ENCODE results near the gene ENDOU. TPM values are rescaled to one million over a fixed set of nuclear protein-coding genes. Genes with fewer than 3 reads are reported as not detected.
"Not testable (repeated sequence)": the region's sequence is repeated elsewhere in the genome, so short reads cannot be mapped to it uniquely, and the experiment has no call there.

The ENDOU gene
- total RNA-seq, 1 donor from 2014 or later = not detected

- H3K4me1 Mint-ChIP-seq (ENCODE audit: low read depth) = peaks cover 55% of the 10 kb centered on the region
- no peaks in the 10 kb centered on the region for H3K9me3 Mint-ChIP-seq
- H3K27me3 Mint-ChIP-seq (ENCODE audit: low read depth) = no peaks in the 10 kb centered on the region
- H3K27ac Mint-ChIP-seq = peak within 1 kb of the TSS; percentile 98
- peak within 1 kb of the TSS; percentile 96 for H3K4me3 Mint-ChIP-seq (ENCODE audit: low read depth)
- DNase-seq (ENCODE audit: low spot score) = peak; percentile 96
- peaks cover 16% of the 10 kb centered on the region for H3K36me3 Mint-ChIP-seq (ENCODE audit: low read depth)
- intact Hi-C loops (cut with micrococcal nuclease) = loop anchor here (2.0 to 10.0 kb wide), 10 partner anchors 127 to 1978 kb away; partner anchors contain the start of genes ARID2, ASB8, SCAF11 and SLC38A1
Measured at GRCh38 chr12:47705566-47706425, 19.5 kb downstream of the ENDOU start, which contains the start of gene RPAP3. RPAP3 (minus strand) TSS chr12:47706030; CDS start chr12:47702840, 3,190 bp downstream.

DNA sequence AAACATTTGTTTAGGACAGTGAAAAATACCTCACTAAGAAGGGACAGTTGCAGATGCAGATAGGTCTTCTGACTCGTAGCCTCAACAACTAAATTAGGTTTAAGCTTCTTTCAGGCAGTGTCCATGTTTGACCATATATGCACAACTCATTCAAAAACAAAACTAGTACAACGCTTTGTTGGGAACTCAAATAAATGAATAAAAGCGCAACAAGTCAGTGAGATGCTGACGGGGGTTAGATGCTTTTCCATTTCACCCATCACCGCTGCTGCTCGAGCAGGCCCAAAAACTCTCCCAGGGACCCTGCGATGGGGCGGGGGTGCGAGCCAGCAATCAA, 20.1 kb downstream of the ENDOU start:
- peaks cover 22% of the 10 kb centered on the region for H3K36me3 Mint-ChIP-seq (ENCODE audit: low read depth)
- no peaks in the 10 kb centered on the region for H3K9me3 Mint-ChIP-seq
- H3K27ac Mint-ChIP-seq = peak overlapping the region; percentile 87
- no peak for DNase-seq (ENCODE audit: low spot score)
- H3K4me1 Mint-ChIP-seq (ENCODE audit: low read depth) = peaks cover 52% of the 10 kb centered on the region
- intact Hi-C loops (cut with micrococcal nuclease) = loop anchor here (5.0 to 10.0 kb wide), 8 partner anchors 182 to 1978 kb away; partner anchors contain the start of genes ARID2, ASB8, SLC38A1 and TMEM106C
- peak overlapping the region; percentile 96 for H3K4me3 Mint-ChIP-seq (ENCODE audit: low read depth)
- no peaks in the 10 kb centered on the region for H3K27me3 Mint-ChIP-seq (ENCODE audit: low read depth)

DNA sequence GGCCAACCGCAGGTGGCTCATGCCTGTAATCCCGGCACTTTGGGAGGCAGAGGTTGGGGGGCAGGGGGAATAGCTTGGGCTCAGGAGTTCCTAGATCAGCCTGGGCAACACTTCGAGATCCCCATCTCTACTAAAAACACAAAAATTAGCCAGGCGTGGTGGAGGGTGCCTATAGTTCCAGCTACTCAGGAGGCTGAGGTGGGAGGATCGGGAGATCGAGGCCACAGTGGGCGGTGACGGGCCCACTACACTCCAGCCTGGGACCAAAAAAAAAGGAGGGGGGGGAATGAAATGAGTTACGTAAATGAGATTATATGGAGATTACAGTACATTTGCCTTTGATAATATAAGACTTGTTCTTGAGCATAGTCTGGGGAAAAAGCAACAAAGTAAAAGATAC, 20.6 kb downstream of the ENDOU start:
- H3K27ac Mint-ChIP-seq = peak overlapping the region; percentile 87
- peaks cover 27% of the 10 kb centered on the region for H3K36me3 Mint-ChIP-seq (ENCODE audit: low read depth)
- H3K27me3 Mint-ChIP-seq (ENCODE audit: low read depth) = no peaks in the 10 kb centered on the region
- intact Hi-C loops (cut with micrococcal nuclease) = loop anchor here (5.0 to 10.0 kb wide), 8 partner anchors 183 to 1977 kb away; partner anchors contain the start of genes ARID2, ASB8, SLC38A1 and TMEM106C
- H3K4me3 Mint-ChIP-seq (ENCODE audit: low read depth) = peak overlapping the region; percentile 96
- no peaks in the 10 kb centered on the region for H3K9me3 Mint-ChIP-seq
- peaks cover 50% of the 10 kb centered on the region for H3K4me1 Mint-ChIP-seq (ENCODE audit: low read depth)
- no peak for DNase-seq (ENCODE audit: low spot score)

- Mint-ChIP-seq H3K4me3 (ENCODE audit: low read depth) (no peak overlapping the region), H3K27ac (no peak overlapping the region), H3K9me3 (no peaks in the 10 kb centered on the region), H3K27me3 (ENCODE audit: low read depth) (no peaks in the 10 kb centered on the region), H3K4me1 (ENCODE audit: low read depth) (peaks cover 18% of the 10 kb centered on the region), H3K36me3 (ENCODE audit: low read depth) (peaks cover 52% of the 10 kb centered on the region)
- intact Hi-C loops (cut with micrococcal nuclease) = loop anchor here (10.0 kb wide), 1 partner anchor 265 kb away; the partner anchor contains the start of gene TMEM106C
- DNase-seq (ENCODE audit: low spot score) = no peak
Measured at GRCh38 chr12:47700263-47700662, 25.0 kb downstream of the ENDOU start.

DNA sequence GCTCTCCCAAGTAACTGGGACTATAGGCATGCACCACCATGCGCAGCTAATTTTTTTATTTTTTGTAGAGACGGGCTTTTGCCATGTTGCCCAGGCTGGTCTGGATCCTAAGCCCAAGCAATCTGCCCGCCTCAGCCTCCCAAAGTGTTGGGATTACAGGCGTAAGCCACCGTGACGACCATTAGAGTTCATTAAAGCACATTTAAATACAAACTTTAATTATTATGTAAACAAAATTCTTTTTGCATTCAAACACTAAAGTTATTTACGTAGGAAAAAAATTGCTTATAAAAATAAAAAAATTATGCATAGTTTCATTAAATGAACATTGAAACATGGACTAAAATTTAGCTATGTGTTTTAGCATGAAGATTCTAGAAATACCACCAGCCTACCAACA, 26.7 kb downstream of the ENDOU start:
- H3K9me3 Mint-ChIP-seq = no peaks in the 10 kb centered on the region
- H3K4me1 Mint-ChIP-seq (ENCODE audit: low read depth) = peaks cover 10% of the 10 kb centered on the region
- no peak for DNase-seq (ENCODE audit: low spot score)
- peaks cover 62% of the 10 kb centered on the region for H3K36me3 Mint-ChIP-seq (ENCODE audit: low read depth)
- intact Hi-C loops (cut with micrococcal nuclease) = no loop called here
- no peaks in the 10 kb centered on the region for H3K27me3 Mint-ChIP-seq (ENCODE audit: low read depth)
- H3K27ac Mint-ChIP-seq = no peak overlapping the region
- H3K4me3 Mint-ChIP-seq (ENCODE audit: low read depth) = no peak overlapping the region

DNA sequence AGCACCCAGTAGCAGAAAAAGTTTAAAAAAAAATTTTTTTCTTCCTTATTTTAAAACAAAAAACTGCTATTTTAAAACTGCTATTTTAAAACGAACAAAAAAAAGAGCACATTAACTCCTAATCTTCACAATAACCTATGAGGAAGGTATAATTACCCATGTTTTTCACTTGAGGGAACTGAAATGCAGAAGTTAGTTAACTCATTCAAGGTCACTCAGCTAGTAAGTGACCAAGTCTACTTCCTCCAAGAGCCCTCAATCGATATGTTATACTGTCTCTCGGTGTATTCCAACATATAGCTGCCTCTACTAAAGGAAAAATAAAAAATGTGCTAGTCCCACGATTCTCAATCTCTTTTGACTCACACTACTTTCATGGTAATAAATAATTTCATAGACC, 27.2 kb downstream of the ENDOU start:
- Mint-ChIP-seq H3K9me3 (no peaks in the 10 kb centered on the region), H3K27me3 (ENCODE audit: low read depth) (no peaks in the 10 kb centered on the region), H3K4me1 (ENCODE audit: low read depth) (peaks cover 5% of the 10 kb centered on the region), H3K27ac (no peak overlapping the region), H3K36me3 (ENCODE audit: low read depth) (peaks cover 63% of the 10 kb centered on the region), H3K4me3 (ENCODE audit: low read depth) (no peak overlapping the region)
- intact Hi-C loops (cut with micrococcal nuclease) = no loop called here
- DNase-seq (ENCODE audit: low spot score) = no peak

- intact Hi-C loops (cut with micrococcal nuclease) = no loop called here
- Mint-ChIP-seq H3K4me3 (ENCODE audit: low read depth) (no peak overlapping the region), H3K27me3 (ENCODE audit: low read depth) (no peaks in the 10 kb centered on the region), H3K36me3 (ENCODE audit: low read depth) (peaks cover 54% of the 10 kb centered on the region), H3K4me1 (ENCODE audit: low read depth) (no peaks in the 10 kb centered on the region), H3K9me3 (no peaks in the 10 kb centered on the region), H3K27ac (no peak overlapping the region)
- DNase-seq (ENCODE audit: low spot score) = no peak
Measured at GRCh38 chr12:47689215-47689614, 36.1 kb downstream of the ENDOU start.

DNA sequence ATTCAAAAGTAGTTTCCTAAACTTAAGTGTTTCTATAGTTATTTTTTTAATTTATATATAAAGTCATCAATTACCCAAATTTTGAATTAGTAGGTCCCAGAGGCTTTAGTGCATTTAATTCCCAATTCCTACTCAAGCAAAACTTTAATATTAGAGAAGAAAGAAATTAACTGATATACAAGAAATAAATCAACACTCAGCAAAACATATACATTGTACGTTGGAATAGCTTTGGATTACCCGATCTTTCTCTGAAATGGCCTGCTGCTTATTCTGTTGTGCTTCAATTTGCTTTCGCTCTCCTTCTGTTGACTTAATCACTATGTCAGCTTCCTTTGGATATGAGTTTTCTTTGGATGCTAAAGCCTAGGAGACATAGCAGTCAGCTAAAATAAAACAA, 37.7 kb downstream of the ENDOU start:
- H3K4me3 Mint-ChIP-seq (ENCODE audit: low read depth) = no peak overlapping the region
- no peaks in the 10 kb centered on the region for H3K9me3 Mint-ChIP-seq
- peaks cover 44% of the 10 kb centered on the region for H3K36me3 Mint-ChIP-seq (ENCODE audit: low read depth)
- H3K27ac Mint-ChIP-seq = no peak overlapping the region
- intact Hi-C loops (cut with micrococcal nuclease) = loop anchor here (2.0 kb wide), 1 partner anchor 37 kb away; no protein-coding TSS in a partner anchor
- no peaks in the 10 kb centered on the region for H3K4me1 Mint-ChIP-seq (ENCODE audit: low read depth)
- H3K27me3 Mint-ChIP-seq (ENCODE audit: low read depth) = no peaks in the 10 kb centered on the region
- no peak for DNase-seq (ENCODE audit: low spot score)

GRCh38 chr12:47686645-47687240, 38.5 kb downstream of the ENDOU start:
- Mint-ChIP-seq H3K36me3 (ENCODE audit: low read depth) (peaks cover 39% of the 10 kb centered on the region), H3K4me3 (ENCODE audit: low read depth) (no peak overlapping the region), H3K27ac (no peak overlapping the region), H3K27me3 (ENCODE audit: low read depth) (no peaks in the 10 kb centered on the region), H3K4me1 (ENCODE audit: low read depth) (no peaks in the 10 kb centered on the region), H3K9me3 (no peaks in the 10 kb centered on the region)
- intact Hi-C loops (cut with micrococcal nuclease) = loop anchor here (1.0 to 2.0 kb wide), 2 partner anchors 36 to 654 kb away; no protein-coding TSS in a partner anchor
- DNase-seq (ENCODE audit: low spot score) = no peak

DNA sequence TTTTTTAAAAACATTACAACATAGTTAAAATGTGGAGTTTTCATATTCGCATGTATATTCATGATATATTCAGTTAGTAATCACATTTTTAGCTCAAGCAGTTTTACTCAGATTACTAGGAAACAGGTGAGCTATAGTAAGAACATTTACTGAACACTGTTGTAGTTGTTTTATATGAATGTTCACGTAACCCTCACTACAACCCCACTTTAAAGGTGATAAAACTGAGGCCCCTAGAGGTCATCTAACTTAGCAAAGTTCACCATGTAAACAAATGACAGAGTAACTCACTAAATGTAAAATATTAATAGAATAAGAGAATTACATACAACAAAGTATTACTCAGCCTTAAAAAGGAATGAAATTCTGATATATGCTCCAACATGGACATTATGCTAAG, 45.5 kb downstream of the ENDOU start:
- H3K36me3 Mint-ChIP-seq (ENCODE audit: low read depth) = peaks cover 69% of the 10 kb centered on the region

DNA sequence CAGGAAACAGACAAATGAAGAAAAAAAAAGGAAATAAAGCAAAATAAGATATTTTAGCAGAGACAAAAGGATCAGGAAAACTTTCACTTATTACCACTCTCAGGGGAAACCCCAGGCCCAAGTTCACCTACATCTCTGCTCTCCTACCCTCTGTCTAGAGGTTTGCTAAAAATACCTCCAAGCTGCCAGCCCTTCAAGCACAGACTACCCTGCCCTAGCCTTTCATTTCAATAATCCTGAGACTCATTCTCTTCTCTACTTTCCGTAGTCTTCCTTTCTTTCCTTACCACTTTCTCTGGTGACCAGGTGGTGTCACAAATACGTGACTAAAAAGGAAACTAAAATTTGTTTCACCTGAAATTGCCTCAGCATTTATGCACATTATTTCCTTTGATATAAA, 53.2 kb downstream of the ENDOU start:
- Mint-ChIP-seq H3K27ac (no peak overlapping the region), H3K4me3 (ENCODE audit: low read depth) (no peak overlapping the region), H3K36me3 (ENCODE audit: low read depth) (peaks cover 66% of the 10 kb centered on the region), H3K27me3 (ENCODE audit: low read depth) (no peaks in the 10 kb centered on the region), H3K9me3 (no peaks in the 10 kb centered on the region), H3K4me1 (ENCODE audit: low read depth) (peaks cover 10% of the 10 kb centered on the region)
- no peak for DNase-seq (ENCODE audit: low spot score)
- intact Hi-C loops (cut with micrococcal nuclease) = no loop called here

More for the DNA sequence above, 45.5 kb downstream of the ENDOU start:
- Mint-ChIP-seq H3K27me3 (ENCODE audit: low read depth) (no peaks in the 10 kb centered on the region), H3K4me1 (ENCODE audit: low read depth) (peaks cover 10% of the 10 kb centered on the region), H3K9me3 (no peaks in the 10 kb centered on the region), H3K4me3 (ENCODE audit: low read depth) (no peak overlapping the region), H3K27ac (no peak overlapping the region)
- intact Hi-C loops (cut with micrococcal nuclease) = no loop called here
- no peak for DNase-seq (ENCODE audit: low spot score)

DNA sequence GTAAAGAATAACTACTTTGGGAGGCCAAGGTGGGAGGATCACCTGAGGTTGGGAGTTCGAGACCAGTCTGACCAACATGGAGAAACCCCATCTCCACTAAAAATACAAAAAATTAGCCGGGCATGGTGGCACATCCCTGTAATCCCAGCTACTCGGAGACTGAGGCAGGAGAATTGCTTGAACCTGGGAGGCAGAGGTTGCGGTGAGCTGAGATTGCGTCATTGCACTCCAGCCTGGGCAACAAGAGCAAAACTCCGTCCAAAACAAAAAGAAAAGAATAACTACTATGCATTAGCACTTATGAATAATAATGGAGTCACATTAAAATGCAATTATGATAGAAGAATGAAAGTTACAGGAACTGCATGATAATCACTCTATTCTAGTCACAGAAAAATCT, 57.4 kb downstream of the ENDOU start:
- H3K36me3 Mint-ChIP-seq (ENCODE audit: low read depth) = peaks cover 53% of the 10 kb centered on the region
- H3K27me3 Mint-ChIP-seq (ENCODE audit: low read depth); H3K9me3 Mint-ChIP-seq; intact Hi-C loops (cut with micrococcal nuclease); H3K4me3 Mint-ChIP-seq (ENCODE audit: low read depth); H3K4me1 Mint-ChIP-seq (ENCODE audit: low read depth); DNase-seq (ENCODE audit: low spot score); H3K27ac Mint-ChIP-seq: not testable (repeated sequence)

Measured in activated T-helper 2 cell treated with anti-CD3 and anti-CD28 coated beads, Interferon-gamma antibody, Interleukin-2, Interleukin-4, amounts not matched to agents 10 μg/mL and 5 μg/mL and 100 μg/mL, durations not matched to agents 14 hours and 24 hours and 36 hours (primary cell).